GM18861 (cell line): ENCODE measurements around the gene NKAIN4.

ENCODE experiments used
- ATAC-seq: cut with Tn5 transposase; IDR thresholded peaks from one replicate; pipeline ENCODE4 v1.9.1; 2021; ENCODE audit not compliant: unreplicated experiment

Gene NKAIN4

GRCh38 chr20:63196768-63197470, 57.3 kb downstream of the NKAIN4 start:
- no peak for ATAC-seq

GRCh38 chr20:63194797-63195173, 59.5 kb downstream of the NKAIN4 start:
- ATAC-seq, result no peak

GRCh38 chr20:63194007-63194796, 60.1 kb downstream of the NKAIN4 start:
- no peak for ATAC-seq

- no peak for ATAC-seq
Observed at GRCh38 chr20:63192721-63193120, 61.5 kb downstream of the NKAIN4 start.

- ATAC-seq, result no peak
Observed at GRCh38 chr20:63191400-63191799, 62.9 kb downstream of the NKAIN4 start.

GRCh38 chr20:63190828-63191227, 63.4 kb downstream of the NKAIN4 start:
- ATAC-seq, result no peak
